ENCODE data around the gene UROC1. TPM values are rescaled to one million over a fixed set of nuclear protein-coding genes. Genes with fewer than 3 reads are reported as not detected.

Gene UROC1
- total and polyA plus RNA-seq, 8 donors = not detected

DNA sequence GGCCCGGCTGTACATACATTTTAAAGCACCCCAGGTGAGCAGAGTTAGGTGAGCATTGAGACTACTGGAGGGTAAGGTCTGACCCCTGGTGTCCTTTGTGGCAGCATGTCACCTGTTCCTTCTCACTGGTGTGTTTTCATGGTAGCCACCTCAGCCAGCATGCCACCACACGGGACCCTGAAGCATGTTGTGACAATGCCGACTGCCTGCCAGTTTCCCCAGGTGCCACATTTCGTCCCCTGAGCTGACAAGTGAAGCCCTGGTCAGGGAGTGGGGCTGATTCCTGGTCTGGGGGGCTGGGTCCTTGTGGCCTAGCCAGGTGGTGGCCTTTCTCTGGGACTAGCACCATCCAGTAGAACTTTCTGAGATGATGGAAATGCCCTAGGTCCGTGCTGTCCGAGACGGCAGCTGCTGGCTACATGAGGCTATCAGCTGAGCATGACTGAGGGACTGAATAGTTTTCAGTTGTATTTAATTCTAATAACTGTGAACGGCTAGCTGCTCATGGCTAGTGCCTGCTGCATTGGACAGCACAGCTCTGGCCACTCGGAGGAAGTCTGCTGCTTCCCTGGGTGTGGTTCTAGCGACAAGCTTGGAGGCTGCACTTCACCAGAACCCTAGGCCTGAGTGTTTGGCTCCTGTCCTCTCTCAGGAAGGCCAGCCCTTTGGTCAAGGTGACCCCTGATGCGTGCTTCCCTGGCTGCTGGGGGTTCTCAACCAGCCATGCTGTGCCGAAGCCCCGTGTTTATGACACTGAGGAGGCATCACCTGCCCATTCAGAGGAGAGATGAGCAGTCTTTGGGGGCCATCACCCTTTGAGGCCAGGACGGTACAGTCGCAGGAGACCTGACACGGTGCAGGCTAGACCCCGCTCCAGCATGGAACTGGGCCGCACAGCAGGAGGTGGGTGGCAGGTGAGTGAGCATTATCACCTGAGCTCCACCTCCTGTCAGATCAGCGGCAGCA lies 37.3 kb upstream of the UROC1 start:
- peaks cover 0 to 17% (median 0%) of the 10 kb centered on the region in 3 donors for H3K27me3 ChIP-seq
- TF ChIP-seq, protein P1, sequence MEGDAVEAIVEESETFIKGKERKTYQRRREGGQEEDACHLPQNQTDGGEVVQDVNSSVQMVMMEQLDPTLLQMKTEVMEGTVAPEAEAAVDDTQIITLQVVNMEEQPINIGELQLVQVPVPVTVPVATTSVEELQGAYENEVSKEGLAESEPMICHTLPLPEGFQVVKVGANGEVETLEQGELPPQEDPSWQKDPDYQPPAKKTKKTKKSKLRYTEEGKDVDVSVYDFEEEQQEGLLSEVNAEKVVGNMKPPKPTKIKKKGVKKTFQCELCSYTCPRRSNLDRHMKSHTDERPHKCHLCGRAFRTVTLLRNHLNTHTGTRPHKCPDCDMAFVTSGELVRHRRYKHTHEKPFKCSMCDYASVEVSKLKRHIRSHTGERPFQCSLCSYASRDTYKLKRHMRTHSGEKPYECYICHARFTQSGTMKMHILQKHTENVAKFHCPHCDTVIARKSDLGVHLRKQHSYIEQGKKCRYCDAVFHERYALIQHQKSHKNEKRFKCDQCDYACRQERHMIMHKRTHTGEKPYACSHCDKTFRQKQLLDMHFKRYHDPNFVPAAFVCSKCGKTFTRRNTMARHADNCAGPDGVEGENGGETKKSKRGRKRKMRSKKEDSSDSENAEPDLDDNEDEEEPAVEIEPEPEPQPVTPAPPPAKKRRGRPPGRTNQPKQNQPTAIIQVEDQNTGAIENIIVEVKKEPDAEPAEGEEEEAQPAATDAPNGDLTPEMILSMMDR (IDR thresholded peaks at IDR 0.05) = no peak
- no peak for TF ChIP-seq EP300 (IDR thresholded peaks at IDR 0.05)
- H3K36me3 ChIP-seq = no peaks in the 10 kb centered on the region
- H3K27ac ChIP-seq = no peak overlapping the region
- intact Hi-C loops (cut with DNase I; ENCODE audit: low total_unique reads) = no loop called here
- WGBS, 5 donors = 84 to 90% (median 86%) methylated on average over 15 to 19 of the region's 19 CpGs
- H3K4me1 ChIP-seq = no peaks in the 10 kb centered on the region
- H3K4me3 ChIP-seq = no peak overlapping the region
- no peaks in the 10 kb centered on the region for H3K9me3 ChIP-seq
- DNase-seq = peak in 1 of 2 donors; percentile 7

DNA sequence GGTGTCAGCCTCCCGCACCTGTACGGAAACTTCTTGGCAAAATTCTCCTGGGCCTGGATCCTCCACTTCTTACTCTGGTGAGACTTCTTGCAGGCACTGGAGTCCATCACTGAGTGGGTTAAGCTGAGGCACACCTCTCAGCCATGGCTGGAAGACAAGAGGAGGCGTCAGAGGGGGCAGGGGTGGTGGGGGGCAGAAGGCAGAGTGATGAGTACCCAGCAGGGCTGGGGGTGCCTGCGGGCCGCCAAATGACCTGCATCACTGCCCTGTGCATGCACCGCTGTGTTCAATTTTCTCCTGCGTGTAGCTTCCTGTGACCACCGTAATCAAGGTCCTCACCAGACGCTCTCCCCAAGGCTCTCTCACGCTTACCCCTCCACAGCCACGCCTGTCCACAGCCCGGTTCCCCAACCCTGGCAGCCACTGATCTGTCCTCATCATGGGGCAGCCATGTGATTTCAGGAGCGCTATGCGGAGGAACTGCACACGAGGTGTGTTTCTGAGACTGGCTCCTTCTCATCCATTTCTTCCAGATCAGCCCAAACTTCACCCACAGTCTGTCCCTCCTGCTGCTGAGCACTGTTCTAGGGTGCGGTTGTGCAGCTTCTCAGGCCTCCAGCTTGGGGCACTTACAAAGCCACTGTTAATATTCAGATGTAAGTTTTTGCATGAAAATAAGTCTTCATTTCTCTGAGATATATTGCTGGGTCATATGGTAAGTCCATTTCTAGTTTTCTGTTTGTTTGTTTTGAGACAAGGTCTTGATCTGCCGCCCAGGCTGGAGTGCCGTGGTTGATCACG lies 35.9 kb upstream of the UROC1 start:
- H3K9me3 ChIP-seq = no peaks in the 10 kb centered on the region
- peaks cover 0 to 23% (median 0%) of the 10 kb centered on the region in 3 donors for H3K27me3 ChIP-seq
- intact Hi-C loops (cut with DNase I; ENCODE audit: low total_unique reads) = no loop called here
- 73 to 81% (median 76%) methylated on average over 17 to 19 of the region's 19 CpGs for WGBS, 5 donors
- no peaks in the 10 kb centered on the region for H3K36me3 ChIP-seq
- no peaks in the 10 kb centered on the region for H3K4me1 ChIP-seq
- no peak overlapping the region for H3K27ac ChIP-seq
- TF ChIP-seq POLR2AphosphoS5 (IDR thresholded peaks at IDR 0.05) (no peak), POLR2A (IDR thresholded peaks at IDR 0.05) (no peak), EP300 (IDR thresholded peaks at IDR 0.05) (no peak)
- TF ChIP-seq, protein P1 (IDR thresholded peaks at IDR 0.05) = no peak
- DNase-seq = peak in 1 of 2 donors; percentile 17
- H3K4me3 ChIP-seq = no peak overlapping the region

DNA sequence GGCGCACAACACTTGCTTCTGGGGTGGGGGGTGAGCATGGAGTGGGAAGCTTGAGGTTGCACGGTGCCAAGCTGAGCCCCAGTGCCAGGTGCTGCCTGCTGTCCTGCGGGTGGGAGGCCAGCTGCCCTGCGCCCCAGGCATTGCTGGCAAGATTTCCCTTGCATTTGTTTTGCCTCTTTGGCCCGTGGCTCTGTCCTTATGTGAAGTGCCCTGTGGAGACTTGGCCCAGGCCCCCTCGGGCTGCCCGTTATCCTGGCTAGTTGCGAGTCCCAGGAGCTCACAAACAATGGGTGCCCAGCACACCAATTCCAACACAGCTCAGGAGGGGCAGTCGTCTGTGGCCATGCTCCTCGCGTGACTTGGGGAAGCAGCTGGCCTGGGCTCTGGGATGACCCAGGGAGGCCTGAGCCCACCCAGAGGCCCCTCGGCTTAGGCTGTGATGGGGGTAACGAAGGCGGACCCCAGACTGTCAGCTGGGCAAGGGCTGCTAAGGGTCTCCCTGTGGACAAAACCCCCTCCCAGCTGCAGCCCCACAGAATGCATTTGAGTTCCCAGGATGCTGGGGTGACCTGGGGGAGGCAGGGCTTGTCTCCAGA lies 35.2 kb upstream of the UROC1 start:
- Histone ChIP-seq H3K27ac (no peak overlapping the region), H3K36me3 (no peaks in the 10 kb centered on the region), H3K27me3 (peaks cover 0 to 26% (median 0%) of the 10 kb centered on the region in 3 donors), H3K9me3 (no peaks in the 10 kb centered on the region), H3K4me1 (no peaks in the 10 kb centered on the region), H3K4me3 (no peak overlapping the region)
- peak in 1 of 2 donors; percentile 15 for DNase-seq
- intact Hi-C loops (cut with DNase I; ENCODE audit: low total_unique reads) = no loop called here
- 74 to 83% (median 82%) methylated on average over 12 to 14 of the region's 14 CpGs for WGBS, 5 donors
- TF ChIP-seq POLR2AphosphoS5 (IDR thresholded peaks at IDR 0.05) = no peak
- TF ChIP-seq POLR2A (IDR thresholded peaks at IDR 0.05) = no peak
- TF ChIP-seq, protein P1 (IDR thresholded peaks at IDR 0.05) = no peak
- TF ChIP-seq EP300 (IDR thresholded peaks at IDR 0.05) = no peak

Data from stomach (tissue), 9 donors.